H9 (cell line): ENCODE data around the gene PNPLA1. TPM values are rescaled to one million over a fixed set of nuclear protein-coding genes. Genes with fewer than 3 reads are reported as not detected.

Experiments used
- DNase-seq: peaks from one replicate; pipeline ENCODE4 v3.0.0-alpha.2; 2017
- H2AFZ ChIP-seq: one replicate; pipeline ENCODE4 v1.6.1; 2013; ENCODE audit warnings: mild to moderate bottlenecking, low read length, control low read depth, moderate library complexity
- H2AK5ac ChIP-seq: 2 replicates; pipeline ENCODE4 v1.6.1; 2013; ENCODE audit warnings: low read length, control low read depth, mixed read lengths; ENCODE audit not compliant: insufficient read length
- H2BK120ac ChIP-seq: one replicate; pipeline ENCODE4 v1.6.1; 2013; ENCODE audit warnings: low read depth, mild to moderate bottlenecking, low read length, control low read depth, inconsistent platforms; ENCODE audit not compliant: poor library complexity, severe bottlenecking
- H2BK12ac ChIP-seq: 2 replicates; pipeline ENCODE4 v1.6.1; 2013; ENCODE audit warnings: low read length, control low read depth, mixed read lengths, low read depth; ENCODE audit not compliant: insufficient read length
- H2BK15ac ChIP-seq: 2 replicates; pipeline ENCODE4 v1.6.1; 2013; ENCODE audit warnings: low read depth, low read length, control low read depth
- H2BK20ac ChIP-seq: one replicate; pipeline ENCODE4 v1.6.1; 2013; ENCODE audit warnings: low read depth, mild to moderate bottlenecking, low read length, control low read depth, inconsistent platforms; ENCODE audit not compliant: poor library complexity, severe bottlenecking
- H2BK5ac ChIP-seq: 2 replicates; pipeline ENCODE4 v1.6.1; 2013; ENCODE audit warnings: low read length, control low read depth, mixed read lengths; ENCODE audit not compliant: insufficient read length
- H3K14ac ChIP-seq: 2 replicates; pipeline ENCODE4 v1.6.1; 2013; ENCODE audit warnings: low read length, control low read depth; ENCODE audit not compliant: insufficient read depth
- H3K18ac ChIP-seq: 2 replicates; pipeline ENCODE4 v1.6.1; 2013; ENCODE audit warnings: low read depth, mild to moderate bottlenecking, mixed read lengths, low read length, control low read depth; ENCODE audit not compliant: insufficient read length
- H3K23ac ChIP-seq: 2 replicates; pipeline ENCODE4 v1.6.1; 2013; ENCODE audit warnings: low read length, control low read depth, mixed read lengths, low read depth; ENCODE audit not compliant: insufficient read length
- H3K23me2 ChIP-seq: 2 replicates; pipeline ENCODE4 v1.6.1; 2013; ENCODE audit warnings: low read depth, mild to moderate bottlenecking, mixed read lengths, low read length, control low read depth; ENCODE audit not compliant: insufficient read length, poor library complexity, severe bottlenecking
- H3K27ac ChIP-seq: 2 replicates; pipeline ENCODE4 v1.5.1; 2013; ENCODE audit warnings: low read length, control low read depth, mixed read lengths, low read depth; ENCODE audit not compliant: insufficient read length
- H3K27me3 ChIP-seq: 2 replicates; pipeline ENCODE4 v1.6.1; 2013; ENCODE audit warnings: low read length, control low read depth, inconsistent platforms; ENCODE audit not compliant: insufficient read depth
- H3K4ac ChIP-seq: 2 replicates; pipeline ENCODE4 v1.6.1; 2013; ENCODE audit warnings: low read depth, mild to moderate bottlenecking, control low read depth, inconsistent platforms, low read length, moderate library complexity
- H3K4me1 ChIP-seq: 2 replicates; pipeline ENCODE4 v1.6.1; 2013; ENCODE audit warnings: low read length, control low read depth, inconsistent platforms; ENCODE audit not compliant: insufficient read depth
- H3K4me2 ChIP-seq: 2 replicates; pipeline ENCODE4 v1.6.1; 2013; ENCODE audit warnings: low read length, control low read depth, mixed read lengths; ENCODE audit not compliant: insufficient read length, insufficient read depth
- H3K56ac ChIP-seq: 2 replicates; pipeline ENCODE4 v1.6.1; 2013; ENCODE audit warnings: low read depth, mild to moderate bottlenecking, mixed read lengths, low read length, control low read depth; ENCODE audit not compliant: insufficient read length
- H3K79me1 ChIP-seq: 2 replicates; pipeline ENCODE4 v1.6.1; 2013; ENCODE audit warnings: low read depth, mild to moderate bottlenecking, moderate library complexity, low read length, control low read depth, inconsistent platforms; ENCODE audit not compliant: insufficient read depth, poor library complexity, severe bottlenecking
- H3K79me2 ChIP-seq: 2 replicates; pipeline ENCODE4 v1.6.1; 2013; ENCODE audit warnings: low read length, control low read depth, inconsistent platforms; ENCODE audit not compliant: insufficient read depth
- H3K9ac ChIP-seq: 2 replicates; pipeline ENCODE4 v1.6.1; 2013; ENCODE audit warnings: low read length, control low read depth, mixed read lengths; ENCODE audit not compliant: insufficient read length; ENCODE audit errors: extremely low read depth
- H3K9me3 ChIP-seq: one replicate; pipeline ENCODE4 v1.6.1; 2013; ENCODE audit warnings: low read depth, low read length, inconsistent platforms; ENCODE audit not compliant: control insufficient read depth
- H3T11ph ChIP-seq: one replicate; pipeline ENCODE4 v1.6.1; 2013; ENCODE audit warnings: mild to moderate bottlenecking, low read length, control low read depth, inconsistent platforms
- H4K20me1 ChIP-seq: one replicate; pipeline ENCODE4 v1.6.1; 2013; ENCODE audit not compliant: control insufficient read depth, insufficient read length, insufficient read depth
- H4K5ac ChIP-seq: 2 replicates; pipeline ENCODE4 v1.6.1; 2013; ENCODE audit warnings: low read depth, mild to moderate bottlenecking, mixed read lengths, low read length, control low read depth; ENCODE audit not compliant: insufficient read length
- H4K8ac ChIP-seq: replicated peaks from 2 replicates; pipeline ENCODE4 v1.6.1; 2013; ENCODE audit warnings: low read length, control low read depth, mixed read lengths, low read depth; ENCODE audit not compliant: insufficient read length
- H4K91ac ChIP-seq: 2 replicates; pipeline ENCODE4 v1.6.1; 2013; ENCODE audit warnings: low read depth, mild to moderate bottlenecking, moderate library complexity, mixed read lengths, low read length, control low read depth; ENCODE audit not compliant: insufficient read length
- H3K27ac Mint-ChIP-seq, 3 experiments: 2 replicates in 2 of 3; 3 replicates in 1 of 3; pipeline ENCODE4 v1.8.0; 2020 to 2021; ENCODE audit warnings: mixed read lengths in 3 of 3, mild to moderate bottlenecking in 1 of 3, moderate library complexity in 1 of 3
- H3K27me3 Mint-ChIP-seq: 2 replicates; pipeline ENCODE4 v1.8.0; 2021; ENCODE audit warnings: low read depth, mild to moderate bottlenecking, moderate library complexity, mixed read lengths
- H3K36me3 Mint-ChIP-seq, 3 experiments: 2 replicates in 2 of 3; 3 replicates in 1 of 3; pipeline ENCODE4 v1.8.0; 2020 to 2021; ENCODE audit warnings: low read depth in 3 of 3, mixed read lengths in 3 of 3; ENCODE audit not compliant: insufficient read depth in 1 of 3
- H3K4me1 Mint-ChIP-seq, 2 experiments: 2 replicates each; pipeline ENCODE4 v1.8.0; 2020; ENCODE audit warnings: mixed read lengths in 2 of 2
- H3K4me3 Mint-ChIP-seq, 2 experiments: 2 replicates in 1 of 2; 3 replicates in 1 of 2; pipeline ENCODE4 v1.8.0; 2020 to 2021; ENCODE audit warnings: mild to moderate bottlenecking in 2 of 2, mixed read lengths in 2 of 2, moderate library complexity in 1 of 2
- H3K9me3 Mint-ChIP-seq, 2 experiments: 2 replicates in 1 of 2; 3 replicates in 1 of 2; pipeline ENCODE4 v1.8.0; 2020; ENCODE audit warnings: mild to moderate bottlenecking in 2 of 2, mixed read lengths in 2 of 2, moderate library complexity in 1 of 2
- CTCF ChIP-seq: fragments of 200-600 bp; sonication (generic); conservative IDR thresholded peaks from 3 replicates; pipeline ENCODE4 v1.8.0; 2021; ENCODE audit warnings: antibody characterized with exemption, mild to moderate bottlenecking
- WGBS: extraction: QIAGEN DNeasy Blood & Tissue Kit; methylation state at CpG from one replicate; pipeline ENCODE4 v1.1.7; 2013; ENCODE audit warnings: missing lambda C conversion rate, low lambda C conversion rate, mixed read lengths; ENCODE audit not compliant: insufficient read length; ENCODE audit errors: extremely low coverage; 5-methylcytosine and 5-hydroxymethylcytosine counted together
- total RNA-seq: library from RNA; stranded (reverse); gene quantifications from 2 replicates; pipeline ENCODE4 v1.2.1, GENCODE V29; 2021

The PNPLA1 gene
- total RNA-seq, 1 experiment from 2014 or later, result 0.09 TPM

GRCh38 chr6:36335465-36336207, 65.8 kb downstream of the PNPLA1 start:
- H4K8ac ChIP-seq, result no peak overlapping the region
- no peak overlapping the region for H3K9ac ChIP-seq
- Mint-ChIP-seq H3K36me3 (no peaks in the 10 kb centered on the region), H3K27ac (no peak overlapping the region; a peak in 1 of 7 replicates), H3K4me3 (no peak overlapping the region), H3K27me3 (peaks cover 41% of the 10 kb centered on the region), H3K9me3 (no peaks in the 10 kb centered on the region; a peak in 1 of 5 replicates), H3K4me1 (peaks cover 12 to 24% of the 10 kb centered on the region in 2 experiments)
- H3K23ac ChIP-seq, result no peak overlapping the region
- H2BK12ac ChIP-seq, result no peak overlapping the region
- H3K9me3 ChIP-seq, result no peaks in the 10 kb centered on the region
- no peaks in the 10 kb centered on the region for H3K79me1 ChIP-seq
- no peak overlapping the region for H3K4me2 ChIP-seq
- peaks cover under 1% of the 10 kb centered on the region for H3K23me2 ChIP-seq
- no peak overlapping the region for H3K14ac ChIP-seq
- no peak overlapping the region for H2BK15ac ChIP-seq
- H3K27me3 ChIP-seq, result no peaks in the 10 kb centered on the region
- H3K79me2 ChIP-seq, result no peaks in the 10 kb centered on the region
- no peaks in the 10 kb centered on the region for H4K20me1 ChIP-seq
- no peaks in the 10 kb centered on the region for H3K4me1 ChIP-seq
- no peak overlapping the region for H4K91ac ChIP-seq
- H2BK120ac ChIP-seq, result no peak overlapping the region
- WGBS, result no CpG with 5 or more reads among the region's 14 CpGs
- TF ChIP-seq CTCF, result no peak
- H2BK5ac ChIP-seq, result no peak overlapping the region
- H3K18ac ChIP-seq, result no peak overlapping the region
- no peak overlapping the region for H3T11ph ChIP-seq
- no peak overlapping the region for H2BK20ac ChIP-seq
- H2AFZ ChIP-seq, result no peak overlapping the region
- H2AK5ac ChIP-seq, result no peak overlapping the region
- no peak for DNase-seq
- no peak overlapping the region for H3K56ac ChIP-seq
- H3K4ac ChIP-seq, result no peak overlapping the region
- H4K5ac ChIP-seq, result no peak overlapping the region
- no peak overlapping the region for H3K27ac ChIP-seq
